GM19397 (cell line): ENCODE measurements around the gene CCR9.
"Not testable (repeated sequence)": the region's sequence is repeated elsewhere in the genome, so short reads cannot be mapped to it uniquely, and the experiment has no call there.

ENCODE experiments used
- ATAC-seq: cut with Tn5 transposase; IDR thresholded peaks from one replicate; pipeline ENCODE4 v1.9.1; 2021; ENCODE audit warnings: mild to moderate bottlenecking, moderate library complexity; ENCODE audit not compliant: unreplicated experiment

CCR9 gene

GRCh38 chr3:45885979-45886705, at the start of gene CCR9:
CCR9 (plus strand) TSS chr3:45886543; CDS start chr3:45894934, 8,391 bp downstream.
- no peak for ATAC-seq

DNA sequence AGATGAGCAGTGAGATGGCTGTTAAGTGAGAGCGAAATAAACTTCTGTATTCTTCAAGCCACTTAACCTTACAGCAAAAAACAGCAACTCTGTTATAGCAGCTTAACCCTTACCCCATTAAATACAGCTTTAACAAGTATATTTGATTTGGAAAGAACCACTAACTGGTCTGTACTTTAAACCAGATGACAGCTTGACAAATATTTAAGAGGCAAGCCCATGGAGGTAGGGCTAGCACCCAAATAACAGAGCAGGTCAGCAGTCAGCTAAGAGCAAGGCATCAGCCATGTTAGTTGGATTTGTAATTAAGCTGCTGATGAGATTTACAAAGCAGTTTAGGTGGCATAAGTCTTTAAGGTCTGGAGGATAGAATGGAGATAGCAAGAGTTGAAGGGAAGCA, 47.9 kb upstream of the CCR9 start:
- no peak for ATAC-seq

DNA sequence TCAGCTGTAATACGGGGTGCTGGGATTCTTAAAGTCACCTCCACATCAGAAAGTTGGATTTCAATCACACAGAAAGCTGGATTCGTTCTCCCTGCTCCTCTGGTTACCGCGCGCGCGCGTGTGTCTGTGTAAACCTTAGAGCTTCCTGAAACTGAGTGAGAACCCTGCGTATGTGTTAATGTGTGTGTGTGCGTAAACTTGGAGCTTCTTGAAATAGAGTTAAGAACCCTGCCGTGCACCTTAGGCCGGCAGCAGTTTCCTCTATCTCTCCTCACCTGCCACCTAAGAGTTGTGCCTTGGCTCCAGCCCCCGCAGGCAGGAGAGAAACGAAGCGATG, 45.0 kb upstream of the CCR9 start:
- peak; percentile 22 for ATAC-seq

GRCh38 chr3:45841757-45842491, 44.4 kb upstream of the CCR9 start, which contains the start of gene LZTFL1:
LZTFL1 (minus strand) TSS chr3:45842119; CDS start chr3:45841991, 128 bp downstream.
- ATAC-seq: peak; percentile 93

DNA sequence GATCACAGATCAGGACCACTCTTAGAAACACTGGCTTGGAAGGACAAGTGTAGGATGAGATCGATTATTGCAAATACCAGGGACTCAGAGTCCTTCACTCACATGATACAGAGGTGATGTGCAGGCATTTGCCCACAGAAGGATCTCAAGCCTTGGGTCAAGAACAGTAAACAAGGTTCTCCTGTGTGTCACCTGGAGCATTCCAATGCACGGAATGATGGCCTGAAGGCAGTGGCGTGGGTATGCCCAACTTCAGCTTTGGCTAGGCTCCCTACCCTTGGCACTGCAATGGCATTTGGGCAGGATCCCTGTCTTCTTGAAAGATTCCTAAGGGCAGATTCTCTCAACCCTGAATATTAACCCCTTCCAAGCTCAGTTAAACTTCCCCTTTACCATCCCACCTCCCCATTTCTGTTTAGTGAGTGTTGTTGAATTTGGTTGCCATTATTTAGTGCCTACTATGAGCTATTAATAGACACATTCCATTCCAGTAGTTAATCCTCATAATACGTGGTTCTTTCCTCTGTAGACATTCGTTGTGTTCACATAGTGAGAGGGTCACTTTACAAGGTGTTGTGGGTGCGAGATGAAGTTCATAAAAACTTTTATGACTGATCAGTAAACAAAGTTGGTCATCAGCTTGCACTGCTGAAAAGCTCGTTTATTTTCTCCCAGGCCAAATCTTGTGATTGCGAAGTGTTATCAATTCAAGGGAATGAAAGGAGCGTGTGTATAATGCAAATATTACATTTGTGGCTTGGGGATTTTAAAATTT, 43.3 kb upstream of the CCR9 start:
- ATAC-seq: no peak

DNA sequence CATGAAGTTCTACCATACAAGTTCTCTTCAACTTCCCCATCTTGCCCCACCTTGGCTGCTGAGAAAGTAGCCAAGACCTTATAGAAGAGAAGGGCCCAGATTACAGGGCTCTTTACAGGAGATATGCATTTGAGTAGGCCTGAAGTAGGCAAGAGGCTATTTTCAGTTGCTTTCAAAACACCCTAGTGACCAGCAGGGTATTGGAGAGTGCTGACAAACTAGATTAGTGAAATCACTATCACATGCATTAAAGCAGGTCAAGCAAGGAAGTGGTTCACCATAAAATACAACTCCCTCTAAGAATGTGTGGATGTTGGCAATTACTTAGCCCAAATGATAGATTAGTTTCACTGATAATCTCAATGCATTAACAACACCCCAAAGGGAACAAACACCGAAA, 41.7 kb upstream of the CCR9 start:
- no peak for ATAC-seq

DNA sequence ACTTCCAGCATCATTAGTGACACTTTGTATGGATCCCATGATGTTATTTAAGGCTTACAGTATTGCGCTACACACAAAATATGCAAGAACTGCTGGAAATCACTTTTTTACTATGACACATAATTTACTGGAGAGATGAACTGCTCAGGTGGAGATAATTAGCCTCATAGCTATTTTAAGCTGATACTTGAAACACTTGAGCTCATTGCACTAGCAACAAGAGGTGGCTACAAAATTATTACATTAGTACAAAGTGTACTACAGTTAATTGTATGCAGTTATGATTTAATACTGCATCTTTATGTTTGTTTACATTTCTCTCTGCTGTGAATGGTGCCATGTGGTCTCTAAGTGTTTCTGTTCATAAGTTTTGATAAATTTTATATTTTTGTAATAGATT, 38.0 kb upstream of the CCR9 start:
- ATAC-seq: no peak

DNA sequence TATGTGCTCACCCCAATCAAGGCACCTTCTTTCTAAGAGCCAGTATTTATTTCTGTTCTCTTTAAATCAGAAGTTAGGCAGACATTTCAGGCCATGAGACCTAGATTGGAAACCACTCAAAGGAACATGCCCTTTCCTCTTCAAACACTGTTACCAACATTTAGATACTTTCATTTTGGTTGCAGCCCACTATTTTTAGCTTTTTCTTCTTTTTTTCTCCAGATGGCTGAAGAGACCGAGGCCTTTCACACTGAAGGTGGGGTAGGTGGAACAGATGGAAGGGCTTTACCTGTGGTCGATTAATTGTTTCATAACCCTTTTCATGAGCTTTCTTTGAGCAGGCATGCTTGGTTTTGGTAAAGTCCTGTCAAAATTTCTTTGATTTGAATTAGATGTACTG, 33.5 kb upstream of the CCR9 start:
- ATAC-seq: no peak

GRCh38 chr3:45856323-45856722, 30.0 kb upstream of the CCR9 start:
- ATAC-seq: not testable (repeated sequence)

DNA sequence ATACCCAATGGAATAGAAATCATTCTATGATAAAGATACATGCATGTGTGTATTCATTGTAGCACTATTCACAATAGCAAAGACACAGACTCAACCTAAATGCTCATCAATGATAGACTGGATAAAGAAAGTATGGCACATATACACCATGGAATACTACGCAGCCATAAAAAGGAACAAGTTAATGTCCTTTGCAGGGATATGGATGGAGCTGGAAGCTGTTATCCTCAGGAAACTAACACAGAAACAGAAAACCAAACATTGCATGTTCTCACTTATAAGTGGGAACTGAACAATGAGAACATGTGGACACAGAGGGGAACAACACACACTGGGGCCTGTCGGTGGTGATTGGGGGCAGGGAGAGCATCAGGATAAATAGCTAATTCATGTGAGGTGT, 29.3 kb upstream of the CCR9 start:
- not testable (repeated sequence) for ATAC-seq

- ATAC-seq: no peak
Measured at GRCh38 chr3:45858809-45859543, 27.4 kb upstream of the CCR9 start.

DNA sequence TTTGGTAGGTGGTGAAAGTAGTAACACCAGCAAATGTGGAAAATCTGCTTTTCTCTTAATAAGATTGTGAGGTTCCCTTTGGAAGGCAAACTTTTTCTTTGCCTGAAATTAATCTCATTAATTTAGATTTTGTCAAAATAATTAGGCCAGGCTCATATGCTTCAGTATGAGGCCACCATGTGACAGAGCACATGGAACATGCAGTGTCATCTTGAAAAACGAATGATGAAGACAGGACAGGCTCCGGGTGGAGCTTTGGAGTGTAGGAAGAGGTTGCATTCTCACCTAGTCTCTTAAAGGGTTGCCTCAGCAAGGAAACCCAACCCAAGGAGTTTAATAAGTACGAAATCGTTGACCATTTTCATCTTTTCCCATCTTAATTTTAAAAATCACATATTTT, 25.9 kb upstream of the CCR9 start:
- ATAC-seq: no peak

DNA sequence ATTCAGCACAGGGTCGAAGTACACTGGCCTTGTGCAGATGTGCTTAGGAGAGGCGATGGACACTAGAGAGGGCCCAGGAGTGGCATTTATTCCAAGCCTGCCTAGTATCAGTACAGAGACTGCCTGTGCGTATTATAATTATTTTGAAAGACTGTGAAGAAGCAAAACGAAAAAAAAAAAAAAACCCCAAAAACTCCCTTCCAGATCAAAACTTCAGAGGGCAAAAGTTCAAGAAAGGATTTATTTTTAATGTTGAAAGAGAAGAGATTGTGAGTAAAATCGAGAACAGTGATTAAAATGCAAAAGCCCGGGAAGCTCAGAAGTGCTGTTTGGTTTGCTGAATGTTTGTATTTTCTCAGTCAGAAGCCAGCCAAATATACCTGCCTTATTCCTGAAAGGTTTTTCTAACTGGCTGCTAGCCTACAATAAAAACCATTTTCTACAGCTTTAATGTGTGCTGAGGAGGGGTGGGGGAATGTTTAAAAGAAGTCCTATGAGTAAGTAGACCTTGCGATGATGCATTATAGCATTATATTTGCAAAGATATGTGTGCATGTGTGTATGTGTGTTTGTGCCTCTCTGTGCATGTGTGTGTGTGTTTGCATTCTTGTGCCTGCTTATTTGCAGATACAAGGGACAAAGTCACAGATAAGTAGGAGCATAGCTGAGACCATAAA, 25.2 kb upstream of the CCR9 start:
- ATAC-seq: no peak

- peak; percentile 58 for ATAC-seq
Measured at GRCh38 chr3:45864760-45865519, 21.4 kb upstream of the CCR9 start.

DNA sequence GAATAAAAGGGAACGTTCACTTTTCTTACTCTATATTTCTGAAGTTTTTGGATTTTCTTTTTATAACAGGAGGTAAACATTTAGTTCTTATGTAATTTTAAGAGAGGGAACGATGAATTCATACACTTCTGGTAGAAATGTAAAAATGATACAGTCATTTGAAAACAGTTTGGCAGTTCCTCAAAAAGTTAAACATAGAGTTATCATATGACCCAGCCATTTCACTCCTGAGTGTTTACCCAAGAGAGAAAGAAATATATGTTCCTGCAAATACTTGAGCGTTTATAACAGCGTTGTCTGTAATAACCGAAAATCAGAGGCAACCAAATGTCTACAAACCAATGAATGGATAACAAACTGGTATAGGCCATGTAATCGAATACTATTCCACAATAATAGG, 20.8 kb upstream of the CCR9 start:
- no peak for ATAC-seq

GRCh38 chr3:45868213-45868612, 18.1 kb upstream of the CCR9 start:
- ATAC-seq: no peak

DNA sequence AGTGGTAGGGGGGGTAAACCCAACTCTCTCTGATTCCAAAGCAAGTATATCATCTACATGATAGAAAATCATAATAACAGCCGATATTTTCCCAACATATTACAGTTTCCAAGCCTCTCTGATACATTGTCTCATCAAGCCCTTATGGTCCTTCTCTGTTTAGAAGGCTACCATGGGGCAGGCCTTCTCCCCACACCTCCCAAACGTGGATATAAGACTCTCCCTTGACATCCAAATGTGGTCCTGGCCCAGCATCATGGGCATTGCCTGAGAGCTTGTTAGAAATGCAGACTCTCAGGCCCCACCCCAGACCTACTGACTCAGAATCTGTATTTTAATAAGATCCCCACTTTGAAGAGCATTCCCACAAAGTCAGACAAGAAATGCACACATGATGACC, 17.7 kb upstream of the CCR9 start:
- no peak for ATAC-seq

GRCh38 chr3:45869638-45870037, 16.7 kb upstream of the CCR9 start:
- no peak for ATAC-seq

GRCh38 chr3:45870099-45870498, 16.2 kb upstream of the CCR9 start:
- ATAC-seq: no peak

DNA sequence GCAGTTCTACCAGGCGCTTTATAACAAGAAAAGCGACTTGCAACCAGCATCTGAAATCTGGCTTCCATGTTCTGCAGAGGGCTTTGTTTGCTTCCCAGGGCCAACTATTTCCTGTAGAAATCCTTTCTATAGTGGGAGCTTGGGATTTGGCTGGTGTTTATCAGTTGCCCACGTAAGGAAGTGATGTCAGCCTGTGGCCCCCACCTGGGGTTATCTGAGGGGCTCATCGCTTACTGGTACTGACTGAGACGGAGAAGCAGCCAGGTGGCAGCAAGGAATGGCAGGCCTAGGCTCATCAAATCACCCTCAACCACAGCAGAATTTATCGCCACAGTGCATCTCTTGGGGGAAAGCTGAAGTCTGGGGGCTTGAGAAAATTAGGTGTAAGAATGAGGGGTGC, 14.6 kb upstream of the CCR9 start:
- ATAC-seq: no peak
